Activated CD4-positive, CD25-positive, alpha-beta regulatory T cell treated with anti-CD3 and anti-CD28 coated beads, Interleukin-2, amount 50 U/mL, for 72 hours (primary cell): ENCODE measurements around the gene HIPK2.
"Not testable (repeated sequence)": the region's sequence is repeated elsewhere in the genome, so short reads cannot be mapped to it uniquely, and the experiment has no call there.

ENCODE experiments used
- DNase-seq: peaks from one replicate; pipeline ENCODE4 v3.0.0; 2021

The HIPK2 gene

DNA sequence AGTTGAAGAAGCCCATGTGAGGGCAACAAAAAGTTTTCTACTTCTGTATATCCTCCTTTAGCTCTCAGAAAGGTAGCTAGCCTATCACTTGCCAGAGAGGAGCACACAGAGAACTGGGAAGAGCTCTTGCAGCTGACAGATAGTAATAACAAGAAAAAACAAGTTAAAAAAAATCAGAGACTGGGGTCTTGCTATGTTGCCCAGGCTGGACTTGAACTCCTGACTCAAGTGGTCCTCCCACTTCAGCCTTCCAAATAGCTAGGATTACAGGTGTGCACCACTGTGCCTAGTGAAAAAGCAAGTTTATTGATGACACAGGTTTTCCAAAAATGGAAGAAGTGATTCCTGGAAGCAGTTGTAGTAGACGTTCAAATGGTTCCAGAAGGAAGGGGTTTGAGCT lies 160.7 kb downstream of the HIPK2 start:
- DNase-seq, result no peak

DNA sequence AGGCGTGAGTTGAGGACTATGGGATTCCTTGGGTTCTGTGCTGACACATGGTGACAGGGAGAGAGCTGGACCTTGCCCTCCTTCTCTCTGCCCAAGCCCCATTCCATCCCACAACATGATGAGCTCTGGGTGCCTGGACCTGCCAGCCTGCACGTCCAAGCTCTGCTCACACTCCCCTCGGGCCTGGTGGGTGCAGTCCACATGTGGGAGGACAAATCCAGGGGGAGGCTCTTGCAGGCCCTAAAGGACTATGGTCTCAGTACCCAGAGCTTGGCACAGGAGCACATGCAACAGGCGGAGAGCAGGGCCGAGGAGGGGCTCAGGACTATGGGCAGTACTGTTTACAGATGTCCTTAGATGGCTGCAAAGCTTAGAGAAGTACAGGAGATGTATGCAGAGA lies 162.9 kb downstream of the HIPK2 start:
- DNase-seq, result no peak

DNA sequence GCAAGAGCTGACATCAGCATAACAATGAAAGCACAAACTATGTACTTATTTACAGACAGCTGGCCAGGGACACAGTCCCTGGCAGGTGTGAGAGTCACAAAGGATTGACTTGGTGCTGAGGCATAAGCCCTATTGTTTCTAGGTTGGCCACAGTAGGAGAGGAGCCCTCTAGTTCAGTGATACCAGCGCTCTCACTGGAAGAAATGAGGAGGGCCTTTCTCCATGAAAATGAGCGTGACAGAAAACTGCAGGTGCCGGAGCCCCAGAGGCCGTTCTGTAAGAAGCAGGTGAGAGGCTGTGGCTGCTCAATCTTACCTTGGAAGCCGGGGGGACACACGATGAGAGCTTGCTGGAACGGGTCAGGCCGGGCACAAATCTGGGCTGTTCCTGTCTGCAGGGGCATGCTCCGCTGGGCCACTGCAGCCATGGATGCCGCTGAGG lies 163.8 kb downstream of the HIPK2 start:
- no peak for DNase-seq

DNA sequence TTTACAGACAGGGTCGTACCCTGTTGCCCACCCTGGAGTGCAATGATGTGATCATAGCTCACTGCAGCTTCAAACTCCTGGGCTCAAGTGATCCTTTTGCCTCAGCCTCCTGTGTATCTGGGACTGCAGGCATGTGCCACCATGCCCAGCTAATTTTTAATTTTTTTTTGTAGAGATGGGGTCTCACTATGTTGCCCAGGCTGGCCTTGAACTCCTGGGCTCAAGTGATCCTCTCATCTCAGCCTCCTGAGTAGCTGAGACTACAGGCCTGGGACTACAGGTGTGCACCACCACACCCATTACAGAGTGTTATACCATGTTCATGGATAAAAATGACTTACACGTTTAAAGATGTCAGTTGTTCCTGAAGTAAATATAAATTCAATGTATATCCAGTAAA lies 166.2 kb downstream of the HIPK2 start:
- not testable (repeated sequence) for DNase-seq

DNA sequence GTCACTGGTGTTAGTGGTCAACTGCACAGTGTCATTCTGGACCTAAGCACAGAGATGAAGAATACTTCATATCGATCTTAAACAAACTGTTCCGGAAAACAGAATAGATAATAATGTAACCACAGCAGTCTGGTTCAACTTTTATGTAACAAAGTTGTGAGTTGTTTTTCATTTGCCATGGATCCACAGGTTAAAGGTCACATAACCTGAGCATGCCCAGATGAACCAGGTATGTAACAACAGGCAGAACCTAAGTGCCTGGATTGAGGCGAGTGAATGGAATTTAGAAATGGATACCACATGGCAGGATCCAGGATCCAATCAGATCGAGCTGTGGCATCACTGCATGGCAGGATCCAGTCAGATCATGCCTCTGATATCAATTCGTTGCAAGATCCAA lies 167.2 kb downstream of the HIPK2 start:
- no peak for DNase-seq

DNA sequence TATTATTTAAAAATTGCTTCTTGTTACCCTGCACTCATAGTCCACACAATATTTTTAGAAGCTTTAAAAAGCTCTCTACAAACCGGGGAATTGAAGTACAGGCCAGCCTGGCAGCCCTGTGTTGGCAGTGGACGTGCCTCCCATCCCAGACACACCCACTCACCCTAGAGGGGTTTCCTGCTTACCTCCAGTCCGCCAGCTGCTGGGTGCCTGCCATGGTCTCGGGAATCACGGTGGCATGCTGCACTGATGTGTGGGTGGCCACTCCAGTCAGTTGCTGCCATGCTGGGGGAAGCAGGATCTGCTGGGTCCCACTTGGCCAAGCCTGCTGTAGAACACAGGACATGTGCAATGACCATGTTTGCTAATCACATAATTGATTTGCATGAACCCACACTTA lies 173.9 kb downstream of the HIPK2 start:
- DNase-seq, result no peak

DNA sequence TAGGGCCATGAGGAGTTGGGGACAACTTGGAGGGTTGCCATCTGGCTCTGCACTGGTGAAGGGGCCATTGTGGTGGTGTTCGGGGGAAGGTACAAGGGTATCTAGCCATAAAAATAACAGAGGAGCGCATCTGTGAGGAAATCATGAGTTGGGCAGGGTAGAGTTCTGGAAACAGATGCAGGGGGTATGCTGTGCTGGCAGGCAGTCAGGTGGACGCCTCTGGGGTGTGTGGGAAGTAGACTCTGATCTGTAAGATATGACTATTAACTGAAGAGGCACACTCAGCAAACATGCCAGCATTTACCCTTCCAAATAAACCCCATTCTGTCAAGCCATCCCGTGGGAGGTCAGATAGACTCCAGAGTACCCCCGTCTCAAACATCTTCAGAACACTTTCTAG lies 174.5 kb downstream of the HIPK2 start:
- no peak for DNase-seq

DNA sequence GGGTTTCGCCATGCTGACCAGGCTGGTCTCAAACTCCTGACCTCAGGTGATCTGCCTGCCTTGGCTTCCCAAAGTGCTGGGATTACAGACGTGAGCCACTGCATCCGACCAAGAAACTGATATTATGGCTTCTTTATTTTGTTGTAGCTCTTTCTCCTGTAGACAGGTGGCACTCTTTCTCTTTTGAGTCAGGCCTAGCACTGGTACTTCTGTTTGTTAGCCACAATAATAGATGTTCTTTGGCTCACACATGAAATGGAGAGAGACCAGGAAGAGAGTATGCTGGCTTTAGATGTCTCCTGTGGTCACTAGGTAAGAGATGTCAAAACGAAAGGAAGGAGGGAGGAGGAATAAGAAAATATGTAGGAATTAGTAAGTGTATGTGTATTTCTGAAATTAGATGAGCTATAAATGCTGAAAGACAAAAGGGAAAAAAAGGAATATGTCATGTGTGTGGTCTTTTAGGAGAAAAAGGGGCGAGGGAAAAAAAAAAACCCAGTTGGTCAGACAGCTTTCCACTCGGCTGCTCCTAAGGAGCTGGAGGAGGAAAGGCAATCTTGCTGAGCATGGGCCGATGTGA lies 175.6 kb downstream of the HIPK2 start:
- no peak for DNase-seq

DNA sequence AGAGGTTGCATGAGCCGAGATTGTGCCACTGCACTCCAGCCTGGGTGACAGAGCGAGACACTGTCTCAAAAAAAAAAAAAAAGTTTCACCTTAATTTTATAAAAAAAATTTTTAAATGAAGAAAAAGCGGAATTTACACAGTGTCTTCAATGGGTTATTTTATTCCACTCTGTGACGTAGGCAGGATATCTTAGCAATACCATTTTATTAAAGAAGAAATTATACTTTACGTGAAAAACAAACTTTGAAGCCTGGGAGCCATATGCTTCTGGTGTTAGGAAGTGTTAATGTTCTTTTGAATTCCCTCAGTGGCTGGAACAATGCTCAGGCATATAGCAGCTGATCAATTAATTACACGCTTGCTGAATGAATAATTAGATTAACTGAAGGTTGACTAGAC lies 176.6 kb downstream of the HIPK2 start:
- DNase-seq, result no peak

DNA sequence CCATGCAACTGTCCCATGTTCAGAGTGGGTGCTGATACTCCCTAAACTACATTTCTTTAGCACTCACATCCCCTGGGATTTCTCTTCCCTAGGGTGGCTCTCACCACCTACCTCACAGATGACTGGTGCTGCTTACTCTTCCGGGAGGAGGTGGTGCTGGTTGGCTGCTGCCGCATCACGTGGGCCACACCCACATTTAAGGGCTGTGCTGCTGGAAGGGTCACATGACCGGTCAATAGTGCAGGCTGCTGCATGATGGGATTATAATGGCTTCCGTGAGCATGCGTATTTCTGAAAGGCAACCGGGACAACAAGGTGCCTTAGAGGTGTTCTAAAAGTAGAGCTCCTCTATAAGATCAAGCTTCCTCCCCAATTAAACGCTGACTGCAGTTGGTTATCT lies 177.5 kb downstream of the HIPK2 start:
- DNase-seq, result no peak

DNA sequence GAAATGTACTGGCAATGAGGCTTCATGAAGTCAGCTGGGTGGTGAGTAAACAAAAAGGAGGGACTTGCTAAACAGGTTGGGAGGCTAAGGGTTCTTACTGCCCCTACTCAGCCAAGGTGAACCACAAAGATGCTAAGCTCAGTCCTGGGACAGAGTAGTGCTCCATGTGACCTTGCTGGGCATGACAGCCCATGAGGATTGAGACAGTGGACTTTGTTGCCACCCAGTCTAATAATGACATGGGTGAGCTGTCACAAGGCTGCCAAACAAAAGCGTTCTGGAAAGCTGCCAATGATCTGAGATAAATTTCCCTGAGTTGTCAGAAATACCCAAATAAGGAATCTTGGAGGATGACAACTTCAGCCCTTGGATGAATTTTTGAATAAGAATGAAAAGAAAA lies 179.2 kb downstream of the HIPK2 start:
- DNase-seq, result no peak

DNA sequence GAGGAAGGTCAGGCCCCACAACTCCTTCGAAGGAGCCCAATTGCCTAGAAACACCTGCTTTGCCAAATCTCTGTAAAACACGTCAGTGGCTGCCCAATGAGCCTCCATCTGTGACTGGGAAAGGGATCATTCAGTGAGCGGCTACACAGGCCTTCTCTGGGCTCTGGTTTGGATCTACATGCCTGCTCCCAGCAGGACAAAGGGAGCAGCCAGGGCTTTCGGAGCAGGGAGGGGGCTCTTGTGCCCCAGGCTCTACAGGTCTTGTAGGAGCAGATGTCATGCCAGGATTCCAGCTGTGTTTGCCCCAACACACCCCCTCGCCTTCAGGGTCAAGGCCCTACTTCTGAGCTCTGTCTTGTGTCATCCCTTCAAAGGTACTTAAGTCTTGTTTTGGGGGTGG lies 180.8 kb downstream of the HIPK2 start:
- DNase-seq, result no peak

DNA sequence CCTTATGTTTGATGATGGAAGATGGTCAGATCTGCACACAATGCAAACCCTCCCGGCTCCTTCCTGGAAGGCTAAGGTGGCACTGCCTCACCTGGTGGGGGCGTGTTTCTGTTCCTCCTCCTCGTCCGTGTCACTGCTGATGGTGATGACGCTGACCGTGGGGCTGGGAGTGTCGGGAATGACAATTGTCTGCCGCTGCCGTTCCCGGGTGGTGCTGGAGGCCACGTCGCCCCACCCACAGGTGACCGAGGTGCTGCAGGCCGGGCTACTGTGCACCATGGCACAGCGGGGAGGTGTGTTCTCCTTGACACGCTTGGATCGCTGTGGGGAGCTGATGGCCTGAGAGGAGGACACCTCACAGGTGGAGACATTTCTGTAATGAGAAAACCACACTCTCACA lies 181.2 kb downstream of the HIPK2 start:
- DNase-seq, result no peak

DNA sequence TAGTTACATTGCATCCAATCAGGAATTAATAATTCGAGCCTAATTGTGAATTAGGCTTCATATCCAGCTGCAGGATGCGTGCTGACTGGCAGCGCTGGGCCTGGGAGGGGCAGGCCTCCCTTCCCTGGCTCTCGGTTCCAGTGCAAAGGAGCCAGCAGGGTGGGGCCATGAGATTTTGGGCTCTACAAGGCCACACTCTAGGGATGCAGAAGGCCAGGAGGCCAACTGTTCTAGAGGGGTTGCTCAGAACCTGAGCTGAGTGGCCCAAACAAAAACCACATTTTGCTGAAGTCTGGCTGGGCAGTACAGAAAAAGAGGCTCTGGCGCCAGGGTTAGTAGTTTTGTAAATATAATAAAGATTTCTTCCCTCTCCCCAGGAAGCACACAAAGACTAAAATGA lies 182.0 kb downstream of the HIPK2 start:
- DNase-seq, result no peak

DNA sequence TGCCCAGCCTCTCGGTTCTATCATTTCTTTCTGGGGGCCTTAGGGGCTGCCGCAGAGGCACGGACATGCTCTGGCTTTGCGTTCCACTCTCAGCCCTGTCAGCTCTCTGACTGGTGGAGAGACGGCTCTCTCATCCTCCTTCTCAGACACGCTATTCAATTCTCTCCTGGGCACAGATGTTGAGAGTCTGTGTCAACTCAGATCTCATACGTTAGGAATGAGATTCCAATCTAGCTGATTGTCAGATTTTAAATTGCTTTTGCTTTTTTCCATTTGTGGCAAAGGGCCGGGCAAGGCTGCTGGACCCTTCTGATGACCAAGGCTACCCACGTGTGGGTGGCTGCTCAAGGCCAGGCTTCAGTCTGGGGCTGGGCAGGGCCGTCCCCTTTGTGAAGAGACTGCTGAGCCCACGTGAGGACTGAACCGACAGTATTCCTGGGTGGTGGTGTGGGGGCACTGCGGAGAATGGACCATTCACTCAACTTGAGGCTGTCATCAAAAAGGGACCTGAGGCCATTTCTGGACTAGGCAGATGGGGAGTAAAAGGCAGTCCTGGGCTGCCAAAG lies 182.8 kb downstream of the HIPK2 start:
- DNase-seq, result no peak

DNA sequence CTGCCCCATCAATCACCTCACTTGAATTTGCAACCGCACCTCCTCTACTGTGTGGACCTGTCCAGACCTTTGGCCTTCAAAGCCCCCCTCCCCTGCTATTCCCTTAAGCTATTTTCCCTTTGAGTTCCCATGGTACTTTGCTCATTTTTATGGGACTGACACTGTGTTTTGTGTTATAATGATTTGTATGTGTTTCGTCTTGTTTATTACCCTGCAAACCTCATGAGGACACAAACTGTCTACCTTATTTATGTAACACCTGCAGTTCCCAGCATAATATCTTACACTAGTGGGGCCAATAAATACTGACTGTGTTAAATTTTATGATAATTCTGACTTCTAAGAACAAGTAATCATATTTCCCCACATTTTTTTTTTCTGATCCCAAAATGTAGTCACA lies 183.7 kb downstream of the HIPK2 start:
- no peak for DNase-seq

DNA sequence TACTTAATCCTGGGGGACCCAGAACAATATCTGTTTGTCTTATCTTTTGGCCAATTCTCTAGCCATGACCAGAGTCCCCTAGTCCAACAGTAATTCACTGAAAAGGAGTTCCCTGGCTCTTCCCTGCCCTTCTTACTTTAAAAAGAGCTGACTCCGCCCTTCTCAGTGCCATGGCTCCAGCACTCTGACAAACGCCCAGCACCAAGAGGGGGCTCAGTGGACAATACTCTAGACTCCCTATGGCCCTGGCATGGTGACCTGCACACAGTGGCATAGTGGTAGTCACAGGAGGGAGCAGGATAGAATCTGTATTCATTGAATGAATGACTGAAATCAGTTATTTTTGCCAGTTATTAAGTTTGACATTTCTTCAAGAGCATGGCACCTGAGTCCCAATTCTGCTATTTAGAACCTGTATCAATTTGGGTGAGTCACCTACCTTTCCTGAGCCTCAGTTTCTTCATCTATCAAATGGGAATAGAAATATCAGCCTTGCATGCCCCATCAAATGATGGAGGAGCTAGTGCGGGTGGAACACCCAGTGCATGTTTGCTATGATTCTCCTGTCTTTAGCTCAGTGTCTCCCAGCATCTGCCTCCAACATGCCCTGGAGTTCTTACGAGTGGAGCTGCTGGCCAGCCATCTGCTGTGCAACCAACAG lies 184.9 kb downstream of the HIPK2 start:
- no peak for DNase-seq

DNA sequence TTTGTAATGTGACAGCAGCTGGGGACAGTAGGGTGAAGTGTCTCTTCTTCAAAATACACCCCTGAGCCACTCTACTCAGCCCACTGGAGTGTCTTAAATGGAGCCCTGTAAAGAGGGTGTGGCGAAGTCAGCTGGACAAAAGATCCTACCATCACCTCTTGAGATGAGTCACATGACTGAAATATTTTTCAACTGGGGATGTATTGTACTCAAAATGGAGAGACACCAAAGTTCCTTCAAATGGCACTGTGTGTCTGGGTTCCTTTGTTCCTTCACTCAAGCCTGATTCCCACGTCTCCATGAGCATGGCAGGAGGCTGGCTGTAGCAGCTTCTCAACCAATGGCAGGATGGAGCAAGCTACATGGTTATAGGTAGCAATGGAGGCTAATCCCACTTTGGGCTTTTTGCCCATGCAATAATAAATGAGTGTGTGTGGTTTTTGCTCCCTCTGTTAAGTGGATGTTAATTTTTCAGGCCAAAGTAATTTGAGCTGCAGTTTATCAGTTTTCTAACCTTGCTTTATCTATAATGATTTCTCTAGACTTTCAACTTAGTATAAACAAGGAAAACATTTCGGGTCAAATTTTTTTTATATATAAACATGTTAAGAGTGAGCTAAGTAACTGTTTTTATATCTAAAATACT lies 186.1 kb downstream of the HIPK2 start:
- DNase-seq, result no peak

DNA sequence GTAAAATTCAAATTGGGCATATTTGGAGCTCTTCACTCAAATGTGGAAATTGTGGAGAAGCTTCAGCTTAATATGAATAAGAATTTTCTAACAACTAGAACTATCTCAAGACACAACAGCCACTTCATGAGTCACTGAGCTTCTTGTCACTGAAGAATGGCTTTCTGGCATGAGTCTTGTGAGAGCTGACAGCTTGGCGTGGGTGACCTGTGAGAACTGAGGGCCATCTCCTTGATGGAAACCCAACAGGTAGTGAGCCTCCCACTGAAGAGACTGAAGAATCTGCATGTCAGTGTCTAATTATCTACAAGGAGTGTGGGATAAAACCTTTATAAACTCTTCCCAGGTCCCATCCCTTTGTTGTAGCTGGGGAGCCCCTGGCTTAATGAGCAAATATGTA lies 188.3 kb downstream of the HIPK2 start:
- DNase-seq, result no peak

DNA sequence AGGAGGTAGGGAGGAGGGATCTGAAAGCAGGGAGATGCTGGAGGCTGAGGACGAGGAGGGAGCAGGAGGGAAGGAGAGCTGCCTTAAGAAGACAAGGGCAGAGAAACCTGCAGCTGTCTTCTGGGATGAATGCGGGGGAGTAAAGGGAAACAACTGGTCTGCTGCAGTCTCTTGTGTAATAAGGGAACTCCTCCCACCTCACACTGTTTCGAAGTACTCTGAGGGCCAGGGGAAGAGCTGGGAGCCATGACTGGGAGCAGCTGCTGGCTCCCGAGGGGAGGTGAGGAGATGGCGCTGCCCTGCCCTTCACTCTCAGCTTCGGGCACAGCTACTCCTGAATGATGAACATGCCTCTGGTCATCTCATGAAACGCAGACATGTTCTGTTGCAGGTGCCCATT lies 189.2 kb downstream of the HIPK2 start:
- DNase-seq, result no peak

DNA sequence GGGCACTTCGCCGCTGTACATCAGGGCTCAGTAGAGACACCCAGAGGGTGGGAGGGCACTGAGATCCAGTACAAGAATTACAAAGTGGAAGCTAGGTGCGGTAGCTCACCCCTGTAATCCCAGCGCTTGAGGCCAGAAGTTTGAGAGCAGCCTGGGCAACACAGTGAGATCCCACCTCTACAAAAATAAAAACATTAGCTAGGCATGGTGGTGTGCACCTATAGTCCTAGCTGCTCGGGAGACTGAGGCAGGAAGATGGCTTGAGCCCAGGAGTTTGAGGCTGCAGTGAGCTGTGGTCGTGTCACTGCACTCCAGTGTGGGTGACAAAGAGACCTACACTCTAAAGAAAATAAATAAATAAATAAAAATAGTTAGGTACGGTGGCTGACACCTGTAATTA lies 190.3 kb downstream of the HIPK2 start:
- no peak for DNase-seq

DNA sequence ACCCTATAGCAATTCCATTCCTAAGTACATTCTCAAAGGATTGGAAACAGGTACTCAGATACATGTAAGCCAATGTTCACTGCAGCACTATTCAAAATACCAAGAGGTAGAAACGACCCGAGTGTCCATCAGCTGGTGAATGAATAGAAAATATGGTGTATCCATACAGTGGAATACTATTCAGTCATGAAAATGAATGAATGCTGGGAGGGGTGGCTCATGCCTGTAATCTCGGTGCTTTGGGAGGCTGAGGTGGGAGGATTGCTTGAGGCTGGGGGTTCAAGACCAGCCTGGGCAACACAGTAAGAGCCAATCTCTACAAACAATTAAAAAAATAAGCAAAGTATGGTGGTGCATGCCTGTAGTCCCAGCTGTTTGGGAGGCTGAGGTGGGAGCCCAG lies 191.5 kb downstream of the HIPK2 start:
- DNase-seq, result no peak

DNA sequence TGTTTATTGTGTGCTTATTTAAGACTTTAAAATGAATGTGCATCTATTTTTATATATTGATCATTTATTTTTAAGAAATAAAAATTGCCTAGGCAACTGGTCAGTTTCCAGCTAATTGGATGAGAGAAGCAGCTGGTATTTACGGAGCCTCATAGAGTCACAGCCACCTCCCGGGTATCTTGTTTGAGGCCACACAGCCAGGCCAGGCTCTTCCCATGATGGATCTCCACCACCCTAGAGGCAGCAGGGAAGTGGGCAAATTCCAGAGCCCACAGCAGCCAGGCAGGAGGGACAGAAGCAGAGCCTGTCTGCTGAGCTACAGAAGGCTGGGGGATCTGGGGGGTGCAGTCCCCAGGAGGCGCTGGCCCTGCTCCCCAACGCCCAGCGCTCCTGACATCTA lies 192.8 kb downstream of the HIPK2 start:
- no peak for DNase-seq

DNA sequence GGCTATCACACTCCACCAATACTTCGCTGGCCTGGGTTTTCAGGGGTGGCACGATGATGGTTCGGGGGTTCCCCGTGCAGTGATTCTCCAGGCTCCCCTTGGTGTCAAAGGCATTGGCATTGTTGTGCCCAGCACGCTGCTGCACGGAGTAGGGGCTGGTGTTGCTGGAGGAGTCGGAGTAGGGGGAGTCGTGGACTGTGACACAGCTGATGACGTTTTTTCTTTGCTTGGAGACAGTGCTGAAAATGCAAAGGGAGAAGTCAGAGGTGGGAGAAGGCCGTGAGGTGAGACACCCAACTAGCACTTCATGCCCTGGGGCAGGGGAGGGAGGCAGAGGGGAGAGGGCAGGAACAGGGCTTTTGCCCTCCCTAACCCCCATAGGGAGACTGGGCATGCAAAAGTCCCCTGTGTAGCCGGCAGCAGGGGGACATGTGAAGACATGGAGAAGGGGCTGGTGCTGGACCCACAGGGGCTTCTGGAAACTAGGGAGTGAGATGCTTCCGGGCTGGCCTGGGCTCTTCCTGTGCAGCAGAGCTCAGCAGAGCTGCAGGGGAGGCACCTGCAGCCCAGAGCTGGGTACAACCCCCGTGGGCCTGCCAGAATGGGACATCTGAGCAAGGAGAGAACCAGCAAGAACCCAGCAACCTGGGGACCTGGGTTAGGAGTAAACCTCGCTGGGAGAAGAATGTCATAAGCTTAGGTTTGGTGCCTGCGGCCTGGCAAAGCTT lies 193.8 kb downstream of the HIPK2 start:
- DNase-seq, result no peak
